NB4 (cell line): ENCODE data around the gene RNF166.

ENCODE experiments used
- DNase-seq: peaks from one replicate; pipeline ENCODE4 v3.0.0; 2010; ENCODE audit warnings: low read depth
- H3K4me3 ChIP-seq: one replicate; pipeline ENCODE4 v1.5.1; 2011; ENCODE audit warnings: mild to moderate bottlenecking, low read depth, low read length, moderate library complexity
- CTCF ChIP-seq: IDR thresholded peaks from one replicate; pipeline ENCODE4 v1.5.1; 2012; ENCODE audit warnings: low read depth, low read length
- MAX ChIP-seq: IDR thresholded peaks from 2 replicates; pipeline ENCODE4 v1.6.1; 2011; ENCODE audit warnings: low read depth, low read length
- MYC ChIP-seq: IDR thresholded peaks from 2 replicates; pipeline ENCODE4 v1.6.1; 2011; ENCODE audit warnings: low read depth, low read length
- POLR2A ChIP-seq: IDR thresholded peaks from 2 replicates; pipeline ENCODE4 v1.6.1; 2011; ENCODE audit warnings: mild to moderate bottlenecking; ENCODE audit not compliant: insufficient read length; ENCODE audit errors: extremely low read depth

Gene RNF166

DNA sequence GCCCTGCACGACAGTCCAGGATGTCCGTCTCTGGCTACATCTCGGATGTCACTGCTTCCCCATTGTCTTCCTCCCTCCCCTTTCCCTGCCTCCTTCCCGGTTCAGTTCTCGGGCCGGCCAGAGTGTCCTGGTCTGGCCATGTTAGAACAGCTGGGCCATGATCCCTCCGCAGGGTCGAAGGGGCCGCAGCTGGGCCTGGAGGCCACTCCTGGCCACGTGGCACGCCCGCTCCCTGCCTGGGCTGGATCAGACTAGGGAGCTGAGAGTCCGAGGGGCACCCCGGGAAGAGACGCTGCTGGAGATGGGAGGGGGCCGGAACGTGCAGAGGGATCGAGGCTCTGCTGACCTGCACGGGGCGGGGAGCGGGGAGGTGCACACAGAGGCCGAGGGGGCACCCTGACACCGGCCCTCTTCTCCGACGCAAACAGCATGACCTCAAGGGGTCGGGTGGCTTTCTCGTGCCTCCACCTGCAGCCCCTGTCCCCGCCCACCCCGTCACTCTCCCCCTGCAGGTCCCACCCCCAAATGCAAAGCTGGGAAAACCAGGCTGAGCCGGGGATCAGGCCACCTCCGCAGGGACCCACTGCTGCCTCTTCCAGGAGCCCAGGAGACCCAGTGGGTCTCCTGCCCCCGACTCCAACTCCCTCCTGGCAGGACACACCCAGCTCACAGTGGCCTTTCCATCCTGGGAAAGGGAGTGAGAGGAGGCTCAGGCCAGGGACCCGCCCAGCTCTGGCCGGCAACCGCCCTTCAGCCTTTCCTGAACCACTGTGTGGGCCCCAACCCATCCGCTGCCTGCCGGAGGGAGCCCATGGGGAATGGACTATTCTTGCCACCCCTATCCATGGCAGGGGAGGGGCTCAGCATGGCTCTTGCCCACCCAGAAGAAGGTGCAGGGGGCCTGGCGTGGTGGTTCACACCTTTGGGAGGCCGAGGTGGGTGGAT is 38.6 kb upstream of the RNF166 start:
- H3K4me3 ChIP-seq = no peak overlapping the region
- TF ChIP-seq CTCF = no peak
- TF ChIP-seq POLR2A = no peak
- no peak for TF ChIP-seq MYC
- TF ChIP-seq MAX = no peak
- DNase-seq = no peak

GRCh38 chr16:88743693-88744576 is 37.7 kb upstream of the RNF166 start:
- peak; percentile 83 for TF ChIP-seq CTCF
- no peak for TF ChIP-seq MYC
- peak; percentile 66 for DNase-seq
- H3K4me3 ChIP-seq = no peak overlapping the region

- no peak for DNase-seq
- TF ChIP-seq MYC (no peak), POLR2A (no peak)
Observed at GRCh38 chr16:88742896-88743605, 36.8 kb upstream of the RNF166 start.

GRCh38 chr16:88741368-88741767 is 35.2 kb upstream of the RNF166 start:
- DNase-seq = no peak
- no peak overlapping the region for H3K4me3 ChIP-seq
- no peak for TF ChIP-seq CTCF
- no peak for TF ChIP-seq MYC
- no peak for TF ChIP-seq POLR2A
- no peak for TF ChIP-seq MAX

More at GRCh38 chr16:88742896-88743605, 36.8 kb upstream of the RNF166 start:
- H3K4me3 ChIP-seq = no peak overlapping the region

DNA sequence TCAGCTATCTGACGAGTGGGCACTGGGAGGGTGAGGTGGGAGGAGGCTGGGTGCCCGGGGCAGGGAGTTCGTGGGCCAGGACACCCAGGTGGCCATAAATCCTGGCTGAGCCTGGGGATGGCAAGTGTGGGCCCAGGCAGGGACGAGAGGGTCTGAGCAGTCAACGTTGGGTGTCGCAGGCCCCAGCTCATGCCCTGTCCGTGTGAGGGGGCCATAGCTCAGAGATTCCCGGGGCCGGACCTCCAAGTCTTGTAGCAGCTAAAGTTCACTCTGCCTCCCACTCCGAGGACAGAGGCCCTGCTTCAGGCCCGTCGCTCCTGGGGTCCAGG is 34.5 kb upstream of the RNF166 start:
- DNase-seq = no peak
- no peak overlapping the region for H3K4me3 ChIP-seq
- no peak for TF ChIP-seq CTCF

DNA sequence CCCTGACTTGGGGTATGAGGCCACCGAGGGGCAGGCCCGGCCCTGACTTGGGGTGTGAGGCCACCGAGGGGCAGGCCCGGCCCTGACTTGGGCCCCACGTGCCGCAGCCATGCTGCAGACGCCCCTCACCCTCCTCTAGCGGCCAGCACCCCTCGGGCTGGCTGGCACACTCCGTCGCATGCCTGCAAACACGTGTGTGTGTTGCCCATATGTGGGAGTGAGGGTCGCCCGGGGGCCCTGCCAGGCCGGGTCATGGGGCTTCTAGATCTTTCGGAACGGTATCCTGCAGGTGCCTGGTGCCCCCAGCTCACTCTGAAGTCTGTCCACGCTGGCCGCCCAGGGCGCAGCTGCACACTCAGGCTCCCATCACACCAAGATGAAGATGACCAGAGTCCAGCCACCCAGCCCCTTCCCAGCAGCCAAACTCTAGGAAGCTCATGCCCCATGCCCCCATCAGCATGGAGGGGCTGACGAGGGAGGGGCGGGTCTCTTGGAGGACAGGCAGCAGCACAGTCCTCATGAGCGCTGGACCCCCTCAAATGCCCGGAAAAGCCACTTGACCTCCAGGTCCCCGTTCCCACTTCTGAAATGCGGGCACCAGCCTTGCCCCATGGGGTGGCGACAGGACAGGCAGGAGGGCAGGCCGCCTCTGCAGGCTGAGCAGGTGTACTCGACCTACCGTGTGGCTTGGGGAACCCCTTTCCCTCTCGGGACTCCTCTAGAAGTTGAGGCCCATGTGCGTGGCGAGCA is 33.9 kb upstream of the RNF166 start:
- TF ChIP-seq CTCF (no peak), MYC (no peak), MAX (no peak), POLR2A (no peak)
- no peak overlapping the region for H3K4me3 ChIP-seq
- DNase-seq = no peak
